HFFc6 (cell line): ENCODE measurements around the gene NAV2. TPM values are rescaled to one million over a fixed set of nuclear protein-coding genes. Genes with fewer than 3 reads are reported as not detected.
"Not testable (repeated sequence)": the region's sequence is repeated elsewhere in the genome, so short reads cannot be mapped to it uniquely, and the experiment has no call there.

ENCODE experiments used
- DNase-seq: peaks from one replicate; pipeline ENCODE4 v3.0.0-alpha.2; 2018
- H3K27ac Mint-ChIP-seq: 2 replicates; pipeline ENCODE4 v1.8.0; 2020; ENCODE audit warnings: mild to moderate bottlenecking, mixed read lengths
- H3K27me3 Mint-ChIP-seq: 2 replicates; pipeline ENCODE4 v1.8.0; 2021; ENCODE audit warnings: mild to moderate bottlenecking, moderate library complexity, mixed read lengths; ENCODE audit not compliant: insufficient read depth
- H3K36me3 Mint-ChIP-seq: 2 replicates; pipeline ENCODE4 v1.8.0; 2021; ENCODE audit warnings: low read depth, mixed read lengths
- H3K4me1 Mint-ChIP-seq: 2 replicates; pipeline ENCODE4 v1.8.0; 2020; ENCODE audit warnings: low read depth, mixed read lengths
- H3K4me3 Mint-ChIP-seq: 2 replicates; pipeline ENCODE4 v1.8.0; 2020; ENCODE audit warnings: mild to moderate bottlenecking, moderate library complexity, mixed read lengths
- H3K9me3 Mint-ChIP-seq: 2 replicates; pipeline ENCODE4 v1.8.0; 2020; ENCODE audit warnings: mild to moderate bottlenecking, mixed read lengths
- CTCF ChIP-seq: fragments of 200-600 bp; sonication (generic); IDR thresholded peaks from 2 replicates; pipeline ENCODE4 v1.5.0; 2021; ENCODE audit warnings: antibody characterized with exemption, mild to moderate bottlenecking
- total RNA-seq, 6 experiments: library from RNA; stranded (reverse); fragmentation: NEBNext Ultra II Directional; extraction: Animal tissue kit (Norgen Biotek cat#: 25700); gene quantifications; 2 replicates in 1 of 6; 3 replicates in 5 of 6; pipeline ENCODE4 v1.2.3, GENCODE V29; 2021

The NAV2 gene
- total RNA-seq, 6 experiments from 2014 or later, result 12.4 to 34.9 (median 31.8) TPM

GRCh38 chr11:19892387-19892786 is 179.8 kb downstream of the NAV2 start:
- Mint-ChIP-seq H3K4me3 (no peak overlapping the region), H3K27ac (peak overlapping the region; percentile 14; the same call in 1 of the 2 replicates), H3K4me1 (peaks cover 50% of the 10 kb centered on the region), H3K36me3 (peaks cover 56% of the 10 kb centered on the region), H3K27me3 (peaks cover 2% of the 10 kb centered on the region; the same call in 1 of the 2 replicates), H3K9me3 (no peaks in the 10 kb centered on the region)
- no peak for DNase-seq
- no peak for TF ChIP-seq CTCF

GRCh38 chr11:19892876-19893275 is 180.2 kb downstream of the NAV2 start:
- Mint-ChIP-seq H3K4me1 (peaks cover 50% of the 10 kb centered on the region), H3K27ac (peak overlapping the region; percentile 14; the same call in 1 of the 2 replicates), H3K9me3 (no peaks in the 10 kb centered on the region), H3K36me3 (peaks cover 55% of the 10 kb centered on the region), H3K4me3 (no peak overlapping the region), H3K27me3 (peaks cover 2% of the 10 kb centered on the region; the same call in 1 of the 2 replicates)
- no peak for TF ChIP-seq CTCF
- no peak for DNase-seq

- H3K27me3 Mint-ChIP-seq, result peaks cover 2% of the 10 kb centered on the region; the same call in 1 of the 2 replicates
- peaks cover 36% of the 10 kb centered on the region for H3K4me1 Mint-ChIP-seq
- no peak for TF ChIP-seq CTCF
- H3K4me3 Mint-ChIP-seq, result no peak overlapping the region
- H3K36me3 Mint-ChIP-seq, result peaks cover 48% of the 10 kb centered on the region
- no peak for DNase-seq
- H3K9me3 Mint-ChIP-seq, result no peaks in the 10 kb centered on the region
- H3K27ac Mint-ChIP-seq, result no peak overlapping the region; the same call in 1 of the 2 replicates
Measured at GRCh38 chr11:19894404-19894803, 181.8 kb downstream of the NAV2 start.

GRCh38 chr11:19895037-19895436 is 182.4 kb downstream of the NAV2 start:
- H3K9me3 Mint-ChIP-seq, DNase-seq, H3K4me3 Mint-ChIP-seq, H3K27me3 Mint-ChIP-seq, H3K27ac Mint-ChIP-seq: not testable (repeated sequence)
- Mint-ChIP-seq H3K4me1 (peaks cover 35% of the 10 kb centered on the region), H3K36me3 (peaks cover 52% of the 10 kb centered on the region)

- Mint-ChIP-seq H3K4me1 (peaks cover 35% of the 10 kb centered on the region), H3K36me3 (peaks cover 56% of the 10 kb centered on the region), H3K9me3 (no peaks in the 10 kb centered on the region), H3K4me3 (no peak overlapping the region), H3K27ac (no peak overlapping the region), H3K27me3 (peaks cover 2% of the 10 kb centered on the region; the same call in 1 of the 2 replicates)
- no peak for TF ChIP-seq CTCF
- no peak for DNase-seq
Measured at GRCh38 chr11:19895776-19896175, 183.1 kb downstream of the NAV2 start.

GRCh38 chr11:19903620-19904069 is 191.0 kb downstream of the NAV2 start:
- H3K27me3 Mint-ChIP-seq, result no peaks in the 10 kb centered on the region; the same call in 1 of the 2 replicates
- no peaks in the 10 kb centered on the region for H3K9me3 Mint-ChIP-seq
- no peak overlapping the region for H3K4me3 Mint-ChIP-seq
- H3K36me3 Mint-ChIP-seq, result peaks cover 16% of the 10 kb centered on the region; the same call in 1 of the 2 replicates
- TF ChIP-seq CTCF, result peak; percentile 94
- DNase-seq, result peak; percentile 72
- H3K4me1 Mint-ChIP-seq, result peaks cover 30% of the 10 kb centered on the region
- peak overlapping the region; percentile 21; the same call in 1 of the 2 replicates for H3K27ac Mint-ChIP-seq
